PC-3 (cell line): ENCODE results near the gene BAHD1.

ENCODE experiments used
- CTCF ChIP-seq: fragments of 300-600 bp; sonication (generic); conservative IDR thresholded peaks from 2 replicates; pipeline ENCODE4 v1.5.1; 2017; ENCODE audit warnings: antibody characterized with exemption, low read depth, mild to moderate bottlenecking, low read length
- EZH2 ChIP-seq: fragments of 300-600 bp; sonication (generic); IDR thresholded peaks from one replicate; pipeline ENCODE4 v1.6.1; 2017; ENCODE audit warnings: antibody characterized with exemption, mild to moderate bottlenecking, low read length; ENCODE audit not compliant: unreplicated experiment

- TF ChIP-seq CTCF (no peak), EZH2 (no peak)
Measured at GRCh38 chr15:40407330-40407990, 33.3 kb upstream of the BAHD1 start.
